A549 (cell line): ENCODE data around the gene FAM237A.

Experiments
- CTCF ChIP-seq: fragments of >200 bp; sonication (Bioruptor Twin); formaldehyde crosslinking; IDR thresholded peaks from 3 replicates; pipeline ENCODE4 v1.5.1; 2016
- JUN ChIP-seq, 2 experiments: fragments of >200 bp; sonication (Bioruptor Twin); formaldehyde crosslinking; IDR thresholded peaks; 2 replicates in 1 of 2; 3 replicates in 1 of 2; pipeline ENCODE4 v1.6.1; 2016 to 2017
- MAFK ChIP-seq: fragments of 450-650 bp; IDR thresholded peaks from 2 replicates; pipeline ENCODE4 v1.6.1; 2014; ENCODE audit not compliant: partially characterized antibody
- MAX ChIP-seq: IDR thresholded peaks from 2 replicates; pipeline ENCODE4 v1.6.1; 2012
- POLR2A ChIP-seq: IDR thresholded peaks from 2 replicates; pipeline ENCODE4 v1.6.1; 2012; ENCODE audit warnings: mild to moderate bottlenecking, low read length
- RAD21 ChIP-seq, 2 experiments: fragments of >200 bp in 1 of 2; sonication (Bioruptor Twin) in 1 of 2; formaldehyde crosslinking in 1 of 2; IDR thresholded peaks in 1 of 2; conservative IDR thresholded peaks in 1 of 2; 2 replicates in 1 of 2; 3 replicates in 1 of 2; pipeline ENCODE4 v1.6.1; 2012 to 2018; ENCODE audit warnings: inconsistent platforms in 1 of 2

- TF ChIP-seq MAFK = no peak
- no peak for TF ChIP-seq JUN (IDR thresholded peaks at IDR 0.05)
- TF ChIP-seq RAD21 (conservative IDR thresholded peaks at IDR 0.05 in 1 of 2, IDR thresholded peaks at IDR 0.05 in 1 of 2) = no peak
- TF ChIP-seq POLR2A = no peak
- TF ChIP-seq CTCF = no peak
- no peak for TF ChIP-seq MAX
Measured at GRCh38 chr2:206626108-206626507, 16.2 kb upstream of the FAM237A start.
